Bone marrow (tissue), 2 donors: Measurements from ENCODE around the gene TMED4.
"Not testable (repeated sequence)": the region's sequence is repeated elsewhere in the genome, so short reads cannot be mapped to it uniquely, and the experiment has no call there.

Source experiments
- DNase-seq, 2 donors: peaks; one replicate each; lab custom pipeline; 2025; lab: John Stamatoyannopoulos, UW

TMED4 gene

DNA sequence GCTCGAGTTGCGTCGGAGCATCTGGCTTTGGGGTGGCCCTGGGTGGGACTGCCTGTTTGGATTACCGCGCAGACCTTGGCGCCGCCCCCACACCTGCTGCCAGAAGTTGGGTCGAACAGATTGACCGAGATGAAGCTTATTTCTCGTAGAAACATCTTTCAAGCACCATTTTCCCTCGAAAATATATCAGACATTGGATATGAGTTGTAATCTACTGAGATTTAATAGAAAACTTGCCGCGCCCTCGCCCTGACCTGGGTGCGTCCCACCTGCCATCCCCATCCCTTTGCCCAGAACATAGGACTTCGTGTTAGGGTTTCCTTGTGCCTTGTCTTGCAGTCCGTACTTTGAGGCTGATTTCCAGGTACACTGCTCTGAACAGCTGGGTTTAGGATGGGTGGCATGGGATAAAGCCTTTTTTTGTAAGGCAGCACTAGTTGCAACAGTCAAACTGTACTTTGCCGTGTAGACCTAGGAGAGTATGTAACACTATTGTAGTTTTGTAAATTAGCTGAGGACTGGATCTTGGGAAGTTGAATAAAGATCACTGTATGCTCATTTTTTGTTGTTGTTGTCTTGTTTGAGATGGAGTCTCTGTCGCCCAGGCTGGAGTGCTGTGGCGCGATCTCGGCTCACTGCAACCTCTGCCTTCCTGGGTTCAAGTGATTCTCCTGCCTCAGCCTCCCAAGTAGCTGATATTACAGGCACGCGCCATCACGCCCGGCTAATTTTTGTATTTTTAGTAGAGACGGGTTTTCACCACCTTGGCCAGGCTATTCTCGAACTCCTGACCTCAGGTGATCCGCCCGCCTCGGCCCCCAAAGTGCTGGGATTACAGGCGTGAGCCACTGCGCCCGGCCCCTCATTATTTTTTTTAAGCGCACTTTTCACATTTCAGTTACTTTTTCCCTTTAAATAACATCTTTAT is 25.4 kb upstream of the TMED4 start:
- no peak for DNase-seq

DNA sequence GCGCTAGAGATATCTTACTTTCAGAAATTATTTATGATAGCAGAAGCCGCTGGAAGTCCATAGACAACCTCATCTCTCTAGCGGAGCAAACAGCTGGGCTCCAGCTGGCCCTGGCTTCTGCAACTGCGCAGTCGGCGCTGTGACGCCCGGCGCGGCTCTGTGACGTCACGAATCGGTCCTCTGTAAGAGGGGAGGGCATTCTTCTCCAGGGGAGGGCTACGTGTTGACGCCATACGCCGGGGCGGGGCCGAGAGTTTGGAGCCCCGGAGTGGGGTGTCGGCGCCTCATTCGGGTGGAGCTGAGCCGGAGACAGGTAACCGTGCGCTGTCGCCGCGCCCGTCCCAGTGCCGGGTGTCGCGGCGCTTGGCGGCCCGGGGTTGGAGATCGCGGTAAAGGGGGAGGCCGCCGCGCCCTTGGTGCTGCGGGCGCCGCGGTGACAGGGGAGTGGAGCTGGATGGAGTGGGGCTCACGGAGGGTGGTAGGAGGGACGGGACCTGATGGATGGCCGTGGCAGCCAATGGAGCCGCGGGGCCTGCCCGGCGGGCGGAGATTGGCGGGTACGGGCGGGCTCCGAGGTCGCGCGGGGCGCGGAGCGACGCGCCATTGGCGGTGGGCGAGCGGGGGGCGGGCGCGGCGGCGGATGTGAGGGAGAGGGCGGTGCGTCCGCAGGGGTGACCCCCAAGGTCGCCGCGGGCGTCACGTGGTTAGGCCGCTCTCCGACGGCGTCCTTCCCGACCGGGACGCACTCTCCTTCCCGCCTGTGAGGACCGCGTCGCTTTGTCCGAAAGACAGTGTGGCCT is 24.5 kb upstream of the TMED4 start, which contains the start of gene OGDH:
TSS of gene OGDH (plus strand) at position 287 of the 800 bp plus-strand sequence. CDS start 17,717 bp downstream, outside the sequence.
- peak; percentile 95 to 100 for DNase-seq

DNA sequence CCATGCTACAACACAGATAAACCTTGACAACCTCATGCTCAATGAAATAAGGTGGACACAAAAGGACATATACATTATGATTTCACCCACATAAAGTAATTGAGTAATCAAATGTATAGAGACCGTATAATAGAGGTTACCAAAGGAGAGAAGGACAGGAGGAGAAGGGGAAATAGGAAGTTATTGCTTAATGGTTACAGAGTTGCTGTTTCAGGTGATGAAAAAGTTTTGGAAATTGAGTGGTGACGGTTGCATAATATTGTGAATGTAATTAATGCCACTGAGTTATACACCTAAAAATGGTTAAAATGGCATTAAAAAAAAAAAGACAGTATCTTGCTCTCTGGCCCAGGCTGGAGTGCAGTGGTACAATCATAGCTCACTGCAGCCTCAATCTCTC is 22.9 kb upstream of the TMED4 start:
- DNase-seq = no peak

DNA sequence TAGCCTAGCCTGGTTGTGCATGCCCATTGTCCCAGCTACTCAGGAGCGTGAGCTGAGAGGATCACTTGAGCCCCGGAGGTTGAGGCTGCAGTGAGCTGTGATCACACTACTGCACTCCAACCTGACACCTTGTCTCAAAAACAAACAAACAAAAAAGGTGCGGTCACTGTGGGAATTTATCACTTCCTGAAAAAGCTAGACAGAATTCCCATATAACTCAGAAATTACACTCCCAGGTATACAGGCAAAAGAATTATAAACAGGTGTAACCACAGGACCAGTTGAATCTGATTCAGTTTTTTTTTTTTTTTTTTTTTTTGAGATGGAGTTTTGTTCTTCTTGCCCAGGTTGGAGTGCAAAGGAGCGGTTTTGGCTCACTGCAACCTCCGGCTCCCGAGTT is 21.2 kb upstream of the TMED4 start:
- DNase-seq = no peak

DNA sequence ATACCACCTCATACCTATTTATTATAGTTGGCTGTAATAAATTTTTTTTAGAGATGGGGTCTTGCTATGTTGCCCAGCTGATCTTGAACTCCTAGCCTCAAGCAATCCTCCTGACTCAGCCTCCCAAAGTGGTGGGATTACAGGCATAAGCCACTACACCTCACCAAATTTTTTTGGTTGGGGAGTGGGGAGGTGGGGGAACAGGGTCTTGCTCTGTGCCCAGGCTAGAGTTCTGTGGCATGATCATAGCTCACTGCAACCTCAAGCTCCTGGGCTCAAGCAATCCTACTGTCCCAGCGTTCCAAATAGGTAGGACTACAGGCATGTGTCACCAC is 20.5 kb upstream of the TMED4 start:
- DNase-seq = no peak

DNA sequence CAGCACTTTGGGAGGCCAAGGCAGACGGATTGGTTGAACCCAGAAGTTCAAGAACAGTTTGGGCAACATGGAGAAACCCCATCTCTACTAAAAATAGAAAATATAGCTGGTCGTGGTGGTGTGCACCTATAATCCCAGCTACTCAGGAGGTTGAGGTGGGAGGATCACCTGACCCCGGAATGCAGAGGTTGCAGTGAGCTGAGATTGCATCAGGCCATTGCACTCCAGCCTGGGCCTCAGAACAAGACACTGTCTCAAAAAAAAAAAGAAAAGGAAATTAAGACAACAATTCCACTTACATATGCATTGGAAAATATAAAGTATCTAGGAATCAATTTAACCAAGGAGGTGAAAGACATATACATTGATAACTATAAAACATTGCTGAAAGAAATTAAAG is 17.2 kb upstream of the TMED4 start:
- DNase-seq = no peak

DNA sequence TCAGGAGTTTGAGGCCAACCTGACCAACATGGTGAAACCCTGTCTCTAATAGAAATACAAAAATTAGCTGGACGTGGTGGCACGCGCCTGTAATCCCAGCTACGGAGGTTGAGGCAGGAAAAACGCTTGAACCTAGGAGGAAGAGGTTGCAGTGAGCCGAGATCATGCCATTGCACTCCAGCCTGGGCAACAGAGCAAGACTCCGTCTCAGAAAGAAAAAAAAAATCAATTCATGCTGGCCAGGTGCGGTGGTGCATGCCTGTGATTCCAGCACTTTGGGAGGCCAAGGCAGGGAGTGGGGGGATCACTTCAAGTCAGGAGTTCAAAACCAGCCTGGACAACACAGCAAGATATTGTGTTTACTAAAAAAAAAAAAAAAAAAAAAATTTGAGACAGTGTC is 15.2 kb upstream of the TMED4 start:
- DNase-seq = not testable (repeated sequence)

DNA sequence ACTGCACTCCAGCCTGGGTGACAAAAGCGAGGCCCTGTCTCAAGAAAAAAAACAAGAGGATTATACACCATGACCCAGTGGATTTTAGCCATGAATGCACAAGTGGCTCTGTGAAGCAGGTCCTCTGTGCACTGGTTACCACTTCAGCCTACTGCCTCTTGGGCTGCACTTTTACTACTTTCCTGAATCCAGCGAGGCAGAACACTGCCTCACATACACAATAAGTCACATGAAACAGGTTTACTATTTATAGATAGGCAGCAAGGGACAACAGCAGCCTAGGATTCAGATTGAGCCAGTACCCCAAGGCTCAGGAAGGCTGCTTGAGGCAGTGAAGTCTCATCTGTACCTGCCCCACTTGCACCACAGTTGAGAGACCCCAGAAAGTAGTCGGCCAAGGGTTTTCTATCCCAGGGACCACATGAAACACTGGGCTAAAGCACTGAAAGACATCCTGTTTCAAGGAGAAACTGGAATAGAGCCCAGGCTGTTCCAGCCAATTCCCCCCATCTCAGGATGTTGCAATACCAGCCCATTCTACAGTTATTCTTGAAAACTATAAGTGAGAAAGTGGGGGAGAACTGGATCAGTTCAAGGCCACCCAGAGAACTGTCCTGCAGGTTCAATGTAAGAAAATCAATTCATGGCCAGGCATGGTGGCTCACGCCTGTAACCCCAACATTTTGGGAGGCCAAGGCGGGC is 14.1 kb upstream of the TMED4 start:
- DNase-seq = no peak

DNA sequence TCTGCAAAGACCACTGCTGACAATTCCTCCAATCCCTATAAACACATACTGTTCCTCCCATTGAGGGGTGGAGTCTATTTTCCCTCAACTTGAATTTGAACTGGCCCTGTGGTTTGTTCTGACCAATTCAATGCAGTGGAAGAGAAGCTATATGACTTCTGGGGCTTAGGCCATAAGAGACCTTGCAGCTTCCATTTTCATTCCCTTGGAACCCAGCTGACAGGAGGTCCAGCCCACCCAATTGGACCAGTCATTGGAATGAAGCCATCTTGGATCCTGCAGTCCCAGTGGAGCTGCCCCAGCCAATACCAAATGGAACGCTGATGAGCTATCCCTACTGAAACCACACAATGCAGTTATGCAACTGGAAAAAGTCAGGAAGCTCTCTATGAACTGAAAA is 8.9 kb upstream of the TMED4 start:
- no peak for DNase-seq

DNA sequence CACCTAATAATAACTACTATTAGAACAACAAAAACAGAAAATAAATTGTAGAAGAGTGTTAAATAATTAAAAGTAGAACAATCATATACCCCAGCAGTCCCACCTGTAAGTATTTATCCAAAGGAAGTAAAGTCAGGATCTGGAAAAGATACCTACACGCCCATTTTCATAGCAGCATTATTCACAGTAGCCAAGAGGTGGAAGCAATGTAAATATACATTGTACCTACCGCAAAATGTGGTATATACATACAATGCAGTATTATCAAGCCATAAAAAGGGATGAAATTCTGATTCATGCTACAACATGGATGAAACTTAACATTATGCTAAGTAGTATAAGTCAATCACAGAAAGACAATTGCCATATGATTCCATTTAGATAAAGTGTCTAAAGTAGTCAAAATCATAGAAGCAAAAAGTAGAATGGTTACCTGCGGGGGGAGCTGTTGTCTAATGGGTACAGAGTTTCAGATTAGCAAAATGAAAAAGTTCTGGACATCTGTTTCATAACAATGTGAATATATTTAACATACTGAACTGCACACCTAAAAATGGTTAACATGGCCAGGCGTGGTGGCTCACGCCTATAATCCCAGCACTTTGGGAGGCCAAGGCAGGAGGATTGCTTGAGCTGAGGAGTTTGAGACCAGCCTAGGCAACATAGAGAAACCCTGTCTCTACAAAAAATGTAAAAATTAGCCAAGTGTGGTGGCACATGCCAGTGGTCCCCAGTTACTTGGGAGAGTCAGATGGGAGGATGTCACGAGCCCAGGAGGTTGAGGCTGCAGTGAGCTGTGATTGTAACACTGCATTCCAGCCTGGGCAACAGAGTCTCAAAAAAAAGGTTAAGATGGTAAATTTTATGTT is 6.0 kb upstream of the TMED4 start:
- DNase-seq = peak; percentile 2 to 73

DNA sequence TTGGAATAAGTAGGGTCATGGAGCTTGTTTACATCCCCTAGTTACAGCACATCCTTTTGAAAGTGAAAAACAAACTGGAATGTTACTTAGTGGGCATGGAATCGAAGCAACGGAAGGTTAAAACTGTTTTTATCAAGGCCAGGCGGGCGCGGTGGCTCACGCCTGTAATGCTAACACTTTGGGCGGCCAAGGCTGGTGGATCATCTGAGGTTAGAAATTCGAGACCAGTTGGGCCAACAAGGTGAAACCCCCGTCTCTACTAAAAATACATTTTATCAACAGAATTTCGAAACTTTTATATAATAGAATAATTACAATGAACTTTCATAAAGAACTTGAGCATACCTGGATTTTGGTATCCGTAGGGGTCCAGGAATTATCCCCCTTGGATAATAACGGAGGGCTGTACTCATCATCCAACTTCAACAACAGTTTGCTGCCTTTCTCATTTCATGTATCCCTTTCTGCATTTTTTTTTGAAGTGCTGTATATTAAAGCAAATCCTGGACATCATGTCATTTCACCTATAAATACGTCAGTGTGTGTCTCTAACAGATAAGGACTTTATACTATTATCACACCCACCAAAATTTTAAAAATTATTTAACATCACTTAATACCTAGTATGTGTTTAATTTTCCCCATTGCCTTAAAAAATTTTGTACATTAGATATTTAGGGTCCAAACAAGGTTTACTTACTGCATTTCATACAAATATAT is 1.3 kb upstream of the TMED4 start:
- DNase-seq = no peak

DNA sequence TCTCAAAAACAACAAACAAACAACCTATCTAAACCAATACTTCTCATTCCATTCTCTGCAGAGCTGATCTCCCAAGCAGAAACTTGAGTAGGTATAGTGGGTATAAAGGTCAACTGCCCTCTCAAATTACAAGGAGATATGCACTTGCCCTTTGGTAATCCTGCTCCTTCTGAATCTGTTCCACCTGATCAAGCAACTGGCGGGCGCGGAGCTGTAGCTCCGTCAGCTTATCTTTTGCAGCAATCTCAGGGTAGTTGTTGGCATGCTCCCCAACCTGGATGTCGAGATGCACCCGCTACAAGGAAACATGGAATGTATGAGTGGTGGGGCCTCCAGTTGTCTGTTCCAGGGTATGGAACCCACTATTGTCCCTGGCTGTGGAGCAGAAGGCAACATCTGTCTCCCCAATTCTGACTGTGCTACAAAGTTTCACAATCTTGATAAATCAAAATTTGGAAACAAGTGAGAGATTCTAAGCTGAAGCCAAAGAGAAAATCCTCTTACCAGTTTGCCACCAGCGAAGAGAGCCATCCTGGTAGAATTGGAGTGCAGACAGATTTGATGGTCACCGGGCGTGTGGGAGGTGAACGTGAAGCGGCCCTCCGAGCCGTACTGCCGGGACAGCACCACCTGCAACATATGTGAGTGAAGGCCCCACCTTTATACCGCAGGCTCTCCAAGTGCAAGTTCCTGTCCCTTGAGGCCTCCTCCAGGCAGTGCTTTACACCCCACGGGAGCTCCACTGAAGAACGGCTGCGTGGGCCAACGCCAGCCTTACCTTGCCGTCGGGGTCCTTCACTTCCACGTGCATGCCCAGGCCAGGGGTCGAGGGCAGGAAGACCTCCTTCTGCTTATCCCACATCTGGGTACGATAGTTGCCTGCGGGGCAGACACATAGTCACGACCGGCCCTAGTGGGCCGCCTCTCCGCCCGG is 819 bp downstream of the TMED4 start:
- no peak for DNase-seq

DNA sequence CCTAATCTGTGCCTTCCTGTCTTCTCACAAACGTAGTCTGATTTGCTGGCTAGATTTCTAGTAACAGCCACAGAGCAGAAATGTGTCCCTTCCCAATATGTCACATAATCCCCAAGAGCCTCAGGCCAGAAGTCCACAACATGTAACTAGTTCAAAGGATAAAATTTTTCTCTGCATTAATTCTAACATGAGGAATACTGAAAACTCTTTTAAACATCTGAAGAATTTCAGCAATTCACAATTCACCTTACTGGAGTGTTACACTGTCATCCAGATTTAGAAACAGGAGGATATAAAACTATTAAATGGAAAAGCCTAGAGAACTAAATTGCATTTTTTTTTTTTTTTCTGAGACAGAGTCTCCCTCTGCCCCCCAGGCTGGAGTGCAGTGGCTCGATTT is 5.8 kb downstream of the TMED4 start:
- no peak for DNase-seq

DNA sequence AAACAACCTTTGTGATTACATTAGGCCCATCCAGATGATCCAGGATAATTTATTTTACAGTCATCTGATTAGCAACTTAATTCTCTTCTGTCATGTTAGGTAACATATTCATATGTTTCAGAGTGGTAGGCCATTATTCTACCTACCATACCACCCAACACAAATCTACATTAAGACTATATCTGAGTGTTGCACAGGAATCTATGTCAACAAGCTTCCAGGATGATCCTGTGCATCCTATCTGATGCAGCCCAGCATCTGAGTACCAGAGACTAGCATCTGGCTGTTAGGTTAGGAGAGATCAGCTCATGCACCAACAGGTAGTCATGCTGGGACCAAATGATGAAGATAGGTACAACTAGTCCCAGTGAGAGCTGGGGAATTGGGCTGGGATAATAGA is 7.0 kb downstream of the TMED4 start:
- no peak for DNase-seq

DNA sequence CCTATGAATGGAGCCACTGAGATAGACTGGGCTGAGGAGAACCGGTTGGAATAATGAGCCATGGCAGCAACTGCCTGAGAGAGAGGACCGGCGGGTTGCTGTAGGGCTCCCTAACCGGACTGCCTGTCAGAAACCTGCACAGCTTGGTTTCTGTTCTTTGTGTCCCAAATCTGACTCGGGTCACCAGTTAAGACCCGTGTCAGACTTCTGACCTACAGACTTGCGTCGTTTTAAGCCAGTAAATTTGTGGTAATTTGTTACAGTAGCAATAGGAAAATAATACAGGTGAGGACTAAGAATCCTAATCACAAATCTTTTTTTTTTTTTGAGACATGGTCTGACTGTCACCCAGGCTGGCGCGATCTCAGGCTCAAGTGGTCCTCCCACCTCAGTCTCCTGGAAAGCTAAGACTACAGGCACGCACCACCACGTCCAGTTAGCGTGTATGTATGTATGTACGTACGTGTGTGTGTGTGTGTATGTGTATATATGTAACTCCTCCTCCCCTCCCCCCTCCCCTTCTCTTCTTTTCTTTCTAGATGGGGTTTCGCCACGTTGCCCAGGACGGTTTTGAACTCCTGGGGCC is 7.7 kb downstream of the TMED4 start:
- DNase-seq = no peak

DNA sequence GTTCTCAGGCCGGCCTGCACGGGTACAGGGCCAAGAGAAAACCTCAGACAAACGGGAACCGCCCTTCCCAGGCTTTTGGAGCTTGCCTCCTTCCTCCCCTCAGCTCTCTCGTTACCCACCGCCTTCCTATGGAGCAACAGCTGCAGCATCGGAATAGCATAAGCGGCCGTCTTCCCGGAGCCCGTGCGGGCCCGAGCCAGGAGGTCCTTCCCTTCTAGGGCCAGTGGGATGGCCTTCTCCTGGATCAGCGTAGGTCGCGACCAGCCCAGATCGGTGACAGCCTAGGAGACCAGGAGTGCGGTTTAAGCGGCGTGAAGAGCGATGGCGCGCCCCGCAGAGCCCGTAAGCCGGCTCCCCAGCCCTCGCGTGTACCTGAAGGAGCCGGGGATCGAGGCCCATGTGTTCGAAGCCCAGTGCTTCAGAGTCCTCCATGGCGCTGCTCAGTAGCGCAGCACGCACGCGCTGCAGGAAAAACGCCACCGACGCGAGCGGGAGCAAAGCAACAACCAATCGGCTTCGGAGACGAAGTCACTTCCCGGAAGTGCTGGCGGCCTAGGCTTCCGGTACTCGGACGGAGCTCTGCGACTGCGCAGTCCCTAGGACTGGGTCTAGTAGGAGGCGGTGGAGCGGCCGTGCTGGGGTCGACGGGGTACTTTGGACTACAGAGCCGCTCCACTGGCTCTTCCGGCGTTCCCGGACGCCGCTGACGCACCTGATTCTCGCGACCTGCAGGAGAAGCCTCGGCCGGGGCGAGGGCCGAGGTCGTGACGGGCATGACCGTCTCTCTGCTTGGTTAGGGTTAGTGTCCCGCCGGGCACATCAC is 8.4 kb downstream of the TMED4 start, which contains the start of gene DDX56:
TSS of gene DDX56 (minus strand) at position 445 of the 823 bp plus-strand sequence. CDS start at position 432, 13 bp downstream.
- peak; percentile 71 to 86 for DNase-seq

DNA sequence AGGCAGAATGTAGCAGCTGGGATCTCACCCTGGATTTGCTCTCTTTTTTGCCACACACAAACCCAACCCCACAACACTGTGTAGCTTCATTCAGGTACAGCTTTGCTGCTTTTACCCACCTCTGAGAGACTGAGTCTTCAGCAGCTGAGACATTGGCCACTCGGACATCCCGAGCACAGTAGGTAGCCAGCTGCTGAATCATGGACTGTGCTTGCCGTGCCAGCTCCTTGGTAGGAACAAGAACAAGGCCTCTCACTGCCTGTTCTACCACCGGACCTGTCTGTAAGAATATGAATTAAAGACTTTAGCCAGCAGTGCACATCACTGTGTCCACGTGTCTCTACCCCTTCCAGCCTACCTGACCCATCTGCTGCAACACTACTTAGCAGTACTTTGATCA is 9.3 kb downstream of the TMED4 start:
- no peak for DNase-seq

DNA sequence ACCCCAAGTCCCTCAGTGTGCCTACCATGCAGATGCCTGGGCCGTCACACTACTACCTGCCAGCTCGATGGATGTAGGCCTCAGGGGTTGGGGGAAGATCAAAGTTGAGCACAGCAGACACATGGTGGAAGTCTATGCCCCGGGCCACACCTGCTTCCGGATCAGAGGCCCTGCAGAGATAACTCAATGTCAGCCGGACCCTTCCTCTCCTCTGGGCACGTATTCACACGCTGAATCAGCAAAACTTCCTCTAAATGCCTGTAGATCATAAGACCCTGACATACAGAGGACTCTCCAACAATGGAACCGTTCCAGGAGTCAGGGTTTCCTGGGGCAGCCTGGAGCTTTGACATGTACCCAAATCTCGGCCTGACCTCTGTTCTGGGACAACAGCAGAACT is 12.1 kb downstream of the TMED4 start:
- DNase-seq = no peak
